HG03565 (cell line): ENCODE results near the gene BSG.
"Not testable (repeated sequence)": the region's sequence is repeated elsewhere in the genome, so short reads cannot be mapped to it uniquely, and the experiment has no call there.

Experiments
- ATAC-seq: cut with Tn5 transposase; IDR thresholded peaks from one replicate; pipeline ENCODE4 v1.9.1; 2021; ENCODE audit warnings: mild to moderate bottlenecking, moderate library complexity; ENCODE audit not compliant: unreplicated experiment

The BSG gene

GRCh38 chr19:617551-618246, 45.3 kb downstream of the BSG start:
- ATAC-seq, result no peak

GRCh38 chr19:618247-618619, 45.8 kb downstream of the BSG start:
- no peak for ATAC-seq

- ATAC-seq, result no peak
Observed at GRCh38 chr19:618674-619285, 46.4 kb downstream of the BSG start.

- no peak for ATAC-seq
Observed at GRCh38 chr19:619286-620002, 47.0 kb downstream of the BSG start.

- ATAC-seq, result no peak
Observed at GRCh38 chr19:620166-620862, 47.9 kb downstream of the BSG start.

GRCh38 chr19:621191-621590, 48.8 kb downstream of the BSG start:
- not testable (repeated sequence) for ATAC-seq

- ATAC-seq, result no peak
Observed at GRCh38 chr19:621819-622218, 49.4 kb downstream of the BSG start.

GRCh38 chr19:622666-623065, 50.3 kb downstream of the BSG start:
- no peak for ATAC-seq

- no peak for ATAC-seq
Observed at GRCh38 chr19:623175-623916, 51.0 kb downstream of the BSG start.

GRCh38 chr19:623974-624373, 51.6 kb downstream of the BSG start:
- ATAC-seq, result no peak

GRCh38 chr19:624433-625109, 52.2 kb downstream of the BSG start:
- ATAC-seq, result no peak

GRCh38 chr19:625257-625656, 52.9 kb downstream of the BSG start:
- no peak for ATAC-seq

- not testable (repeated sequence) for ATAC-seq
Observed at GRCh38 chr19:626566-626965, 54.2 kb downstream of the BSG start.

GRCh38 chr19:628168-628567, 55.8 kb downstream of the BSG start:
- no peak for ATAC-seq

GRCh38 chr19:629515-629914, 57.1 kb downstream of the BSG start:
- ATAC-seq, result not testable (repeated sequence)

- no peak for ATAC-seq
Observed at GRCh38 chr19:629961-630714, 57.7 kb downstream of the BSG start.

- peak; percentile 3 for ATAC-seq
Observed at GRCh38 chr19:632579-633067, 60.2 kb downstream of the BSG start.
